ENCODE data around the gene PAFAH1B2. TPM values are rescaled to one million over a fixed set of nuclear protein-coding genes. Genes with fewer than 3 reads are reported as not detected.

PAFAH1B2 gene
- total and polyA plus RNA-seq, 2 of the 8 experiments (the other 6 are each of a cell fraction or from before 2014, with no cell fraction given), result 38.2 to 161 TPM

- no peak overlapping the region for H2BK120ac ChIP-seq (replicated peaks; ENCODE audit: low read depth, low read length)
- FAIRE-seq, result no peak
- TF ChIP-seq TEAD4 (IDR thresholded peaks at IDR 0.05; ENCODE audit: low read depth, low read length) (no peak), EGR1 (IDR thresholded peaks at IDR 0.05; ENCODE audit: borderline replicate concordance, low read depth, low read length) (no peak), CEBPB (IDR thresholded peaks at IDR 0.05; ENCODE audit: low read depth, low read length) (no peak), E2F6 (IDR thresholded peaks at IDR 0.05) (no peak), CHD2 (IDR thresholded peaks at IDR 0.05; ENCODE audit: low read length) (no peak), GABPA (IDR thresholded peaks at IDR 0.05; ENCODE audit: borderline replicate concordance, insufficient read depth, low read length) (no peak), TCF12 (IDR thresholded peaks at IDR 0.05; ENCODE audit: low read depth, low read length) (no peak), ZNF274 (IDR thresholded peaks at IDR 0.05; ENCODE audit: borderline replicate concordance, extremely low read depth, low read length) (no peak), CBX8 (IDR thresholded peaks at IDR 0.05; ENCODE audit: borderline replicate concordance, low read depth, low read length) (no peak), ASH2L (IDR thresholded peaks at IDR 0.05; ENCODE audit: low read length) (no peak), CBX5 (IDR thresholded peaks at IDR 0.05; ENCODE audit: low read depth, low read length) (no peak), MAFK (IDR thresholded peaks at IDR 0.05; ENCODE audit: low read depth, low read length) (no peak), POLR2AphosphoS5 (IDR thresholded peaks at IDR 0.05; ENCODE audit: low read depth, low read length) (no peak), NRF1 (IDR thresholded peaks at IDR 0.05; ENCODE audit: low read depth, low read length) (no peak), SRF (IDR thresholded peaks at IDR 0.05; ENCODE audit: low read depth, low read length) (no peak)
Measured at GRCh38 chr11:117187428-117187798, 43.3 kb downstream of the PAFAH1B2 start.

More at GRCh38 chr11:117187428-117187798, 43.3 kb downstream of the PAFAH1B2 start:
- no peaks in the 10 kb centered on the region for H3K23me2 ChIP-seq (ENCODE audit: low read depth, low read length)
- H2BK5ac ChIP-seq (ENCODE audit: low read depth, low read length), result peak overlapping the region; percentile 35; the same call in 1 of the 2 replicates
- no peak overlapping the region for H2AK5ac ChIP-seq (ENCODE audit: low read depth, low read length)
- no peaks in the 10 kb centered on the region for H3K79me2 ChIP-seq (ENCODE audit: control insufficient read depth in 1 of 2, insufficient read depth in 2 of 2, low read length in 2 of 2)
- no peaks in the 10 kb centered on the region for H3K9me3 ChIP-seq (ENCODE audit: insufficient read depth in 2 of 2, low read depth in 1 of 2, low read length in 1 of 2)
- ChIA-PET CTCF (ENCODE audit: partially characterized antibody) (interaction anchor here (13.4 to 14.0 kb wide), 2 partner anchors 11 to 37 kb away, joined by 249 to 359 read pairs; partner anchors contain the start of genes PCSK7, RNF214 and TAGLN), POLR2A (ENCODE audit: partially characterized antibody) (interaction anchor here (12.6 kb wide), 1 partner anchor 14 kb away, joined by 153 read pairs; the partner anchor contains the start of gene TAGLN)
- no peak overlapping the region for H3K14ac ChIP-seq (ENCODE audit: insufficient read length)
- DNase-seq (ENCODE audit: low read depth in 1 of 2, low spot score in 2 of 2), result no peak
- no peaks in the 10 kb centered on the region for H3K27me3 ChIP-seq (replicated peaks in 1 of 4; ENCODE audit: control insufficient read depth in 3 of 4, extremely low read depth in 1 of 4, insufficient read depth in 3 of 4, low read length in 3 of 4)
- no peak overlapping the region for H2BK15ac ChIP-seq (ENCODE audit: low read length)
- 90% methylated on average over 11 of the region's 13 CpGs; no CpG with 5 or more reads in 1 of the 2 experiments for WGBS, 2 experiments (ENCODE audit: extremely low coverage in 1 of 2, insufficient coverage in 1 of 2, insufficient read length in 1 of 2, insufficient replicate concordance in 2 of 2, low coverage in 1 of 2, low lambda C conversion rate in 2 of 2, missing lambda C conversion rate in 1 of 2)
- no peak overlapping the region for H4K91ac ChIP-seq (replicated peaks; ENCODE audit: insufficient read length, low read length)
- no peak overlapping the region for H3K27ac ChIP-seq (ENCODE audit: low read depth, low read length)
- no peaks in the 10 kb centered on the region for H3K4me1 ChIP-seq (replicated peaks in 1 of 4; ENCODE audit: control insufficient read depth in 3 of 4, insufficient read depth in 4 of 4, low read length in 3 of 4)
- H3K4ac ChIP-seq (replicated peaks; ENCODE audit: insufficient read length, low read depth, low read length), result no peak overlapping the region
- no peak overlapping the region for H3K56ac ChIP-seq (replicated peaks; ENCODE audit: insufficient read length, low read depth, low read length)
- H2AFZ ChIP-seq (ENCODE audit: low read length), result no peak overlapping the region
- H3K79me1 ChIP-seq (ENCODE audit: low read depth, low read length), result no peaks in the 10 kb centered on the region
- no peak overlapping the region; the same call in 1 of the 2 replicates for H4K8ac ChIP-seq (ENCODE audit: extremely low read depth, insufficient read depth, low read length)
- no peak overlapping the region for H3K4me3 ChIP-seq (ENCODE audit: extremely low read depth in 1 of 4, insufficient read depth in 2 of 4, low read depth in 3 of 4, low read length in 4 of 4)
- H3K36me3 ChIP-seq (ENCODE audit: control insufficient read depth in 2 of 4, insufficient read depth in 4 of 4, low read length in 3 of 4), result peaks cover 0 to 8% (median 3%) of the 10 kb centered on the region in 4 experiments; a peak in 3 of 8 replicates
- H3K23ac ChIP-seq (ENCODE audit: insufficient read length), result no peak overlapping the region
- H4K5ac ChIP-seq (ENCODE audit: insufficient read length, low read depth, low read length), result no peak overlapping the region
- H3K18ac ChIP-seq (ENCODE audit: extremely low read depth, low read length), result no peak overlapping the region
- no peak overlapping the region for H3K4me2 ChIP-seq (ENCODE audit: insufficient read depth in 1 of 2, low read depth in 2 of 2, low read length in 2 of 2)
- H2BK12ac ChIP-seq (ENCODE audit: low read depth, low read length), result no peak overlapping the region
- peaks cover 0 to 5% of the 10 kb centered on the region in 2 experiments for H4K20me1 ChIP-seq (replicated peaks in 1 of 2; ENCODE audit: control insufficient read depth in 1 of 2, insufficient read depth in 2 of 2, low read length in 2 of 2)
- H3K9ac ChIP-seq (replicated peaks in 1 of 4; ENCODE audit: extremely low read depth in 1 of 4, low read depth in 3 of 4, low read length in 3 of 4), result no peak overlapping the region
- H2BK20ac ChIP-seq (ENCODE audit: low read length), result no peak overlapping the region

Measured in H1 (cell line).